Spleen (tissue), 7 donors: ENCODE data around the gene GYPC.

Experiments
- POLR2A ChIP-seq, 3 donors: fragments of 450-650 bp; IDR thresholded peaks; one replicate each; pipeline ENCODE4 v1.5.1; 2017; ENCODE audit warnings: antibody characterized with exemption in 3 of 3, mild to moderate bottlenecking in 1 of 3
- POLR2AphosphoS5 ChIP-seq, 3 donors: sonication (generic); formaldehyde crosslinking; IDR thresholded peaks; one replicate each; pipeline ENCODE4 v1.5.1; 2017; ENCODE audit warnings: antibody characterized with exemption in 3 of 3
- TF ChIP-seq, protein P1 (sequence below), 11 experiments: fragments of 200-600 bp in 7 of 11; fragments of 450-650 bp in 4 of 11; sonication (generic) in 4 of 11; IDR thresholded peaks in 8 of 11; conservative IDR thresholded peaks in 3 of 11; 1 replicate in 7 of 11; 2 replicates in 4 of 11; pipeline versions ENCODE4 v1.4.0 to v1.8.0; 2016 to 2021; ENCODE audit warnings: antibody characterized with exemption in 11 of 11, inconsistent platforms in 4 of 11, mild to moderate bottlenecking in 1 of 11
- donor health status: DM: no; HTN: no; CAD: no; lungs with moderate emphysema.
- donor health status: DM: no; HTN: no; CAD: no.
- donor health status: DM: no; HTN: no; CAD: no.

DNA sequence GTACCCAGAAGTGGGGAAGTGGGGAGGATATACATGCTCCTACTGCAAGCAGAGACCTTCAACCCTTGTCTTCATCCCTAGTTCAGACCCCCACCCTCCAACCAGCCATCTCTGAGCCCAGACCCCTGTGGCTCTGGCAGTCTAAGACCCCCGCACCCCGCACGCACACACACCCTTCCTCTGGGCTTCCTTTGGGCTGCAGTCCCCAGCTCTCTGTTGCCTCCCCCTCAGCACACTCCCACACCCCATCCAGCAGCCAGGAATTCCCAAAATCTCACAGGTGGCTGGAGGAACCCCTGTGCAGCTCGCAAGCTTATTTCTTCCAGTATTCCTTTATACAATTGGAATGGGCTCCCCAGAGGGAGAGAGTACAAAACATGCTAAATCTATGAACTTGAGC is 13.9 kb upstream of the GYPC start:
- TF ChIP-seq POLR2AphosphoS5 (IDR thresholded peaks at IDR 0.05) (no peak), POLR2A (IDR thresholded peaks at IDR 0.05) (no peak)
- TF ChIP-seq, protein P1, sequence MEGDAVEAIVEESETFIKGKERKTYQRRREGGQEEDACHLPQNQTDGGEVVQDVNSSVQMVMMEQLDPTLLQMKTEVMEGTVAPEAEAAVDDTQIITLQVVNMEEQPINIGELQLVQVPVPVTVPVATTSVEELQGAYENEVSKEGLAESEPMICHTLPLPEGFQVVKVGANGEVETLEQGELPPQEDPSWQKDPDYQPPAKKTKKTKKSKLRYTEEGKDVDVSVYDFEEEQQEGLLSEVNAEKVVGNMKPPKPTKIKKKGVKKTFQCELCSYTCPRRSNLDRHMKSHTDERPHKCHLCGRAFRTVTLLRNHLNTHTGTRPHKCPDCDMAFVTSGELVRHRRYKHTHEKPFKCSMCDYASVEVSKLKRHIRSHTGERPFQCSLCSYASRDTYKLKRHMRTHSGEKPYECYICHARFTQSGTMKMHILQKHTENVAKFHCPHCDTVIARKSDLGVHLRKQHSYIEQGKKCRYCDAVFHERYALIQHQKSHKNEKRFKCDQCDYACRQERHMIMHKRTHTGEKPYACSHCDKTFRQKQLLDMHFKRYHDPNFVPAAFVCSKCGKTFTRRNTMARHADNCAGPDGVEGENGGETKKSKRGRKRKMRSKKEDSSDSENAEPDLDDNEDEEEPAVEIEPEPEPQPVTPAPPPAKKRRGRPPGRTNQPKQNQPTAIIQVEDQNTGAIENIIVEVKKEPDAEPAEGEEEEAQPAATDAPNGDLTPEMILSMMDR (IDR thresholded peaks at IDR 0.05 in 8 of 11, conservative IDR thresholded peaks at IDR 0.05 in 3 of 11): no peak
